ENCODE results near the gene PLA2G12A. TPM values are rescaled to one million over a fixed set of nuclear protein-coding genes. Genes with fewer than 3 reads are reported as not detected.

PLA2G12A gene
- polyA plus RNA-seq, 2 of the 4 experiments (the other 2 are of a cell fraction), result 9.8 to 39.3 TPM

DNA sequence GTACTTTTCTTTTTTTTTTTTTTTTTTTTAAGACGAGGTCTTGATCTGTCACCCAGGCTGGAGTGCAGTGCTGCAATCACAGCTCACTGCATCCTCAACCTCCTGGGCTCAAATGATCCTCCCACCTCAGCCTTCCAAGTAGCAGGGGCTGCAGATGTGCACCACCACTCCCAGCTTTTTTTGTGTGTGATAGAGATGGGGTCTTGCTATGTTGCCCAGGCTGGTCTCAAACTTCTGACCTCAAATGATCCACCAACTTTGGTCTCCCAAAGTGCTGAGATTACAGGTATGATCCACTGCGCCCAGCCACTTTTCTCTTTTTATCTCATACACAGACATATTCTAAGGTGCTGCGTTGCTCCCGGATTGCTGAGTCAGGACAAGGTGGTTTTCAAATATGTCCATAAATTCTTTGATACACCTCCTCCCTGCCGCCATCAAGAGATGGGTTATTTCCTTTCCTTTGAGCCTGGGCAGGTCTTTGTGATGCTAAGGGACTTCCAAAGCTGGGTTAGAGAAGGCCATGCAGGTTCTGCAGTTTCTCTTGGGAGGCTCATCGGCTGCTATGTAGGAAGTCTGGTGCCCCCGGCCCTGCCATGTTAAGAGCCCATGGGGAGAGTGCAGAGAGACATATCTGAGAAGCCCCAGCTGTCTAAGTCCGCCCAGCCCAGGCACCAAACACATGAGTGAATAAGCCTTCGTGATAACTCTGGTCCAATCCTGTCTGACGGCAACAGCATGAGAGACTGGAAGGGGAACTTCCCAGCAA lies 8.4 kb upstream of the PLA2G12A start:
- no peak overlapping the region for H3K4me2 ChIP-seq
- ATAC-seq (no peak), DNase-seq (ENCODE audit: low read depth in 1 of 2, low spot score in 1 of 2) (no peak), FAIRE-seq (no peak)
- TF ChIP-seq, protein P1, sequence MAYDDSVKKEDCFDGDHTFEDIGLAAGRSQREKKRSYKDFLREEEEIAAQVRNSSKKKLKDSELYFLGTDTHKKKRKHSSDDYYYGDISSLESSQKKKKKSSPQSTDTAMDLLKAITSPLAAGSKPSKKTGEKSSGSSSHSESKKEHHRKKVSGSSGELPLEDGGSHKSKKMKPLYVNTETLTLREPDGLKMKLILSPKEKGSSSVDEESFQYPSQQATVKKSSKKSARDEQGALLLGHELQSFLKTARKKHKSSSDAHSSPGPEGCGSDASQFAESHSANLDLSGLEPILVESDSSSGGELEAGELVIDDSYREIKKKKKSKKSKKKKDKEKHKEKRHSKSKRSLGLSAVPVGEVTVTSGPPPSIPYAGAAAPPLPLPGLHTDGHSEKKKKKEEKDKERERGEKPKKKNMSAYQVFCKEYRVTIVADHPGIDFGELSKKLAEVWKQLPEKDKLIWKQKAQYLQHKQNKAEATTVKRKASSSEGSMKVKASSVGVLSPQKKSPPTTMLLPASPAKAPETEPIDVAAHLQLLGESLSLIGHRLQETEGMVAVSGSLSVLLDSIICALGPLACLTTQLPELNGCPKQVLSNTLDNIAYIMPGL (CRISPR knock-in tag; IDR thresholded peaks at IDR 0.05; ENCODE audit: borderline replicate concordance), result no peak
- TF ChIP-seq ZFP36 (IDR thresholded peaks at IDR 0.05; ENCODE audit: borderline replicate concordance, partially characterized antibody), result no peak
- no peak for TF ChIP-seq CBX2 (IDR thresholded peaks at IDR 0.05; ENCODE audit: borderline replicate concordance, low read depth)
- no peak for TF ChIP-seq JUN (IDR thresholded peaks at IDR 0.05)
- TF ChIP-seq NPAS2 (CRISPR knock-in tag; IDR thresholded peaks at IDR 0.05; ENCODE audit: borderline replicate concordance), result no peak
- no peak for TF ChIP-seq GATA3 (IDR thresholded peaks at IDR 0.05; ENCODE audit: borderline replicate concordance)
- TF ChIP-seq, protein P2, sequence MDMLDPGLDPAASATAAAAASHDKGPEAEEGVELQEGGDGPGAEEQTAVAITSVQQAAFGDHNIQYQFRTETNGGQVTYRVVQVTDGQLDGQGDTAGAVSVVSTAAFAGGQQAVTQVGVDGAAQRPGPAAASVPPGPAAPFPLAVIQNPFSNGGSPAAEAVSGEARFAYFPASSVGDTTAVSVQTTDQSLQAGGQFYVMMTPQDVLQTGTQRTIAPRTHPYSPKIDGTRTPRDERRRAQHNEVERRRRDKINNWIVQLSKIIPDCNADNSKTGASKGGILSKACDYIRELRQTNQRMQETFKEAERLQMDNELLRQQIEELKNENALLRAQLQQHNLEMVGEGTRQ (IDR thresholded peaks at IDR 0.05), result no peak
- TF ChIP-seq TP53 (CRISPR knock-in tag; IDR thresholded peaks at IDR 0.05), result no peak
- TF ChIP-seq KDM5A (IDR thresholded peaks at IDR 0.05), result no peak
- TF ChIP-seq, protein P3, sequence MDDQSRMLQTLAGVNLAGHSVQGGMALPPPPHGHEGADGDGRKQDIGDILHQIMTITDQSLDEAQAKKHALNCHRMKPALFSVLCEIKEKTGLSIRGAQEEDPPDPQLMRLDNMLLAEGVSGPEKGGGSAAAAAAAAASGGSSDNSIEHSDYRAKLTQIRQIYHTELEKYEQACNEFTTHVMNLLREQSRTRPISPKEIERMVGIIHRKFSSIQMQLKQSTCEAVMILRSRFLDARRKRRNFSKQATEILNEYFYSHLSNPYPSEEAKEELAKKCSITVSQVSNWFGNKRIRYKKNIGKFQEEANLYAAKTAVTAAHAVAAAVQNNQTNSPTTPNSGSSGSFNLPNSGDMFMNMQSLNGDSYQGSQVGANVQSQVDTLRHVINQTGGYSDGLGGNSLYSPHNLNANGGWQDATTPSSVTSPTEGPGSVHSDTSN (IDR thresholded peaks at IDR 0.05), result no peak
- TF ChIP-seq, protein P4, sequence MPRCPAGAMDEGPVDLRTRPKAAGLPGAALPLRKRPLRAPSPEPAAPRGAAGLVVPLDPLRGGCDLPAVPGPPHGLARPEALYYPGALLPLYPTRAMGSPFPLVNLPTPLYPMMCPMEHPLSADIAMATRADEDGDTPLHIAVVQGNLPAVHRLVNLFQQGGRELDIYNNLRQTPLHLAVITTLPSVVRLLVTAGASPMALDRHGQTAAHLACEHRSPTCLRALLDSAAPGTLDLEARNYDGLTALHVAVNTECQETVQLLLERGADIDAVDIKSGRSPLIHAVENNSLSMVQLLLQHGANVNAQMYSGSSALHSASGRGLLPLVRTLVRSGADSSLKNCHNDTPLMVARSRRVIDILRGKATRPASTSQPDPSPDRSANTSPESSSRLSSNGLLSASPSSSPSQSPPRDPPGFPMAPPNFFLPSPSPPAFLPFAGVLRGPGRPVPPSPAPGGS (IDR thresholded peaks at IDR 0.05), result no peak
- no peaks in the 10 kb centered on the region for H3K9me3 ChIP-seq
- WGBS (ENCODE audit: missing lambda C conversion rate), result 56% methylated on average over 10 of the region's 10 CpGs
- POLR2A ChIA-PET, result no interaction called here
- CTCF ChIA-PET, result no interaction called here
- no peaks in the 10 kb centered on the region for H3K4me1 ChIP-seq
- no peak overlapping the region for H3K27ac ChIP-seq
- no peak overlapping the region for H3K4me3 ChIP-seq

DNA sequence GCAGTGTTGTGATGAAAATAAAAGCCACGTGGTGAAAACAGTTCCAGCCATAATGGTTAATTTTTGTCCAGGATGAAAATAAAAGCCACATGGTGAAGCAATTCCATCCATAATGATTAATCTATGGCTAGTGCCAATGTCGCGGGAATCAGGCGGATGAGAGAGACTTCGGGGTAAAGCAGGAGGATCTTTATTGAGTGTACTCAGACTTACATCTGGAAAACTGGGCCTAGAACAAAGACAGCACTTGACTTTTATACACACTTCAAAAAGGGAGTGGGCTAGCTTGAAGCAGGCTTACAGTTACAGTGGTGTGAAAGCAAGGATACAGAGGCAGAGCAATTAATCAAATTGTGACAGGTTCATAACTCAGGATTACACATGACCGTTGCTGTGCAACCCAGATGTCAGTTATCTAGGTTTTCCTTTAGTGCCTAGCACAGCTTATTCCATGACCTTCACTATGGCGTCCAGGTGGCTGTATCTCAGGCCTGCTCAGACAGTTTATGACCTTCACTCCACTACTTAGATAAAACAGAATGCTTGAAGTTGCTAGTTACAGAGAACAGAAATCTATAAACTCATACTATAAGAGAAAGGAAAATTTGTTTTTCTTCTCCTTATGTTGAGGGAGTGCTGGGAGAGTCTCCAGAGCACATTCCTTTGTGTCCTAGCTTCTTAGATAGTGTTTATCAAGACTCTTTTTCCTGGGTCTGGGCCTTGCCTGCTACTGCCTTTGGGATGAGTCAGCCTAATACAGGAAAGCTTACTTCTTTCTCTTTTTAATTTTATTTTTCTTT lies 5.9 kb upstream of the PLA2G12A start:
- H3K4me1 ChIP-seq, result peaks cover 2% of the 10 kb centered on the region; the same call in 1 of the 3 replicates
- H3K9me3 ChIP-seq, result no peaks in the 10 kb centered on the region
- no peak overlapping the region for H3K27ac ChIP-seq
- H3K4me3 ChIP-seq, result no peak overlapping the region
- WGBS (ENCODE audit: missing lambda C conversion rate), result 64% methylated on average over 7 of the region's 7 CpGs
- no peak for DNase-seq (ENCODE audit: low read depth in 1 of 2, low spot score in 1 of 2)
- H3K4me2 ChIP-seq, result no peak overlapping the region
- no peak for FAIRE-seq
- no peak for ATAC-seq
- ChIA-PET POLR2A (no interaction called here), CTCF (no interaction called here)
- no peak for TF ChIP-seq NFE2L2 (conservative IDR thresholded peaks at IDR 0.05; ENCODE audit: low read length)
- no peak for TF ChIP-seq RCOR1 (IDR thresholded peaks at IDR 0.05; ENCODE audit: low read depth, low read length)
- TF ChIP-seq, protein P3 (IDR thresholded peaks at IDR 0.05), result no peak
- TF ChIP-seq CBX2 (IDR thresholded peaks at IDR 0.05; ENCODE audit: borderline replicate concordance, low read depth), result no peak
- TF ChIP-seq MAZ (IDR thresholded peaks at IDR 0.05; ENCODE audit: borderline replicate concordance, low read depth, low read length), result no peak
- TF ChIP-seq, protein P5, sequence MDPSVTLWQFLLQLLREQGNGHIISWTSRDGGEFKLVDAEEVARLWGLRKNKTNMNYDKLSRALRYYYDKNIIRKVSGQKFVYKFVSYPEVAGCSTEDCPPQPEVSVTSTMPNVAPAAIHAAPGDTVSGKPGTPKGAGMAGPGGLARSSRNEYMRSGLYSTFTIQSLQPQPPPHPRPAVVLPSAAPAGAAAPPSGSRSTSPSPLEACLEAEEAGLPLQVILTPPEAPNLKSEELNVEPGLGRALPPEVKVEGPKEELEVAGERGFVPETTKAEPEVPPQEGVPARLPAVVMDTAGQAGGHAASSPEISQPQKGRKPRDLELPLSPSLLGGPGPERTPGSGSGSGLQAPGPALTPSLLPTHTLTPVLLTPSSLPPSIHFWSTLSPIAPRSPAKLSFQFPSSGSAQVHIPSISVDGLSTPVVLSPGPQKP (IDR thresholded peaks at IDR 0.05; ENCODE audit: low read depth, low read length), result no peak
- TF ChIP-seq FOSB (CRISPR knock-in tag; IDR thresholded peaks at IDR 0.05), result no peak
- TF ChIP-seq EP300 (IDR thresholded peaks at IDR 0.05), result no peak
- TF ChIP-seq MYC (IDR thresholded peaks at IDR 0.05; ENCODE audit: borderline replicate concordance, low read length), result no peak
- no peak for TF ChIP-seq FOSL2 (IDR thresholded peaks at IDR 0.05)
- TF ChIP-seq FOSL2 (CRISPR knock-in tag; IDR thresholded peaks at IDR 0.05), result no peak
- TF ChIP-seq RAD21 (conservative IDR thresholded peaks at IDR 0.05 in 1 of 2, IDR thresholded peaks at IDR 0.05 in 1 of 2), result no peak
- TF ChIP-seq RNF2 (IDR thresholded peaks at IDR 0.05; ENCODE audit: borderline replicate concordance, low read depth), result no peak
- no peak for TF ChIP-seq EHMT2 (IDR thresholded peaks at IDR 0.05; ENCODE audit: low read depth)
- TF ChIP-seq KDM1A (IDR thresholded peaks at IDR 0.05; ENCODE audit: low read depth), result no peak
- no peak for TF ChIP-seq CHD4 (IDR thresholded peaks at IDR 0.05; ENCODE audit: borderline replicate concordance)
- TF ChIP-seq EHF (CRISPR knock-in tag; IDR thresholded peaks at IDR 0.05), result no peak
- TF ChIP-seq, protein P6, sequence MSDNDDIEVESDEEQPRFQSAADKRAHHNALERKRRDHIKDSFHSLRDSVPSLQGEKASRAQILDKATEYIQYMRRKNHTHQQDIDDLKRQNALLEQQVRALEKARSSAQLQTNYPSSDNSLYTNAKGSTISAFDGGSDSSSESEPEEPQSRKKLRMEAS (IDR thresholded peaks at IDR 0.05), result no peak
- TF ChIP-seq RARB (CRISPR knock-in tag; IDR thresholded peaks at IDR 0.05), result no peak

Data from A549 (cell line).